IPS-NIHi7 (cell line): ENCODE data around the gene ING3.

Experiments used
- DNase-seq: peaks from one replicate; pipeline ENCODE4 v3.0.0; 2012; ENCODE audit warnings: mixed read lengths; ENCODE audit errors: extremely low spot score

Gene ING3

GRCh38 chr7:121026577-121027111 is 76.1 kb downstream of the ING3 start:
- DNase-seq = no peak
